ENCODE results near the gene ARVCF. TPM values are rescaled to one million over a fixed set of nuclear protein-coding genes. Genes with fewer than 3 reads are reported as not detected.
A peak's percentile ranks its signal among the peaks of the same experiment; 100 is the strongest.

The ARVCF gene
- total and polyA plus RNA-seq, 8 donors = 18.2 to 40.3 (median 24.4) TPM

GRCh38 chr22:20002636-20003035, 14.0 kb downstream of the ARVCF start:
- ATAC-seq = no peak
- Histone ChIP-seq H3K27me3 (no peaks in the 10 kb centered on the region), H3K9me3 (peaks cover 0 to 16% of the 10 kb centered on the region in 2 donors), H3K4me1 (peaks cover 0 to 6% of the 10 kb centered on the region in 2 donors), H3K4me3 (no peak overlapping the region), H3K36me3 (no peaks in the 10 kb centered on the region), H3K27ac (peak overlapping the region in 1 of 2 donors; percentile 8)
- no peak for TF ChIP-seq CTCF (IDR thresholded peaks at IDR 0.05)
- DNase-seq = no peak
- intact Hi-C loops (cut with DNase I) = no loop called here

DNA sequence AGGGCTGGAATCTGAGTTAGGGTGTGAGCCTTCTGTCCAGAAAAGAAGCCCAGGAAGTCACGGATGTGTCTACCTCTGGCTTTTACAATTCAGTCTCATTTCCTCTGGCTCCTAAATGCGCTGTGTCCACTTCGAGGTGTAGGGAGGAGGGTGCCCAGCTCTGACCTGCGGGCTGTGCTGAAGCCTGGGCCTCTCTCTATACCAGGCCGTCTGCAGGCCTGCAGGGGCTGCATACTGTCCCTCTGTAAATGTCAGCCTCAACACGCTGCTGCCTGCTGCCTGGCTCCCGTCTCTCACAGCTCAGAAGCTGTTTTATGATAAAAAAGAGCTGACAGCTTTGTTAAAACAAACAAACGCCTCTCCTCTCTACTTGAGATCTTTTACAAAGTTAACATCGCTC, 14.5 kb downstream of the ARVCF start:
- TF ChIP-seq CTCF (IDR thresholded peaks at IDR 0.05) = no peak
- no peaks in the 10 kb centered on the region for H3K27me3 ChIP-seq
- ATAC-seq = peak; percentile 35
- H3K36me3 ChIP-seq = no peaks in the 10 kb centered on the region
- peak in 3 of 4 donors; percentile 38 to 74 (median 68) for DNase-seq
- peaks cover 0 to 16% of the 10 kb centered on the region in 2 donors for H3K9me3 ChIP-seq
- H3K4me3 ChIP-seq = no peak overlapping the region
- H3K4me1 ChIP-seq = peaks cover 0 to 6% of the 10 kb centered on the region in 2 donors
- H3K27ac ChIP-seq = peak overlapping the region in 1 of 2 donors; percentile 8
- intact Hi-C loops (cut with DNase I) = no loop called here

GRCh38 chr22:20001082-20001638, 15.5 kb downstream of the ARVCF start:
- Histone ChIP-seq H3K4me3 (no peak overlapping the region), H3K36me3 (no peaks in the 10 kb centered on the region), H3K27ac (no peak overlapping the region), H3K9me3 (peaks cover 0 to 16% of the 10 kb centered on the region in 2 donors), H3K4me1 (peaks cover 0 to 6% of the 10 kb centered on the region in 2 donors), H3K27me3 (no peaks in the 10 kb centered on the region)
- ATAC-seq = no peak
- intact Hi-C loops (cut with DNase I) = no loop called here
- no peak for TF ChIP-seq CTCF (IDR thresholded peaks at IDR 0.05)
- peak in 1 of 4 donors; percentile 34 for DNase-seq

DNA sequence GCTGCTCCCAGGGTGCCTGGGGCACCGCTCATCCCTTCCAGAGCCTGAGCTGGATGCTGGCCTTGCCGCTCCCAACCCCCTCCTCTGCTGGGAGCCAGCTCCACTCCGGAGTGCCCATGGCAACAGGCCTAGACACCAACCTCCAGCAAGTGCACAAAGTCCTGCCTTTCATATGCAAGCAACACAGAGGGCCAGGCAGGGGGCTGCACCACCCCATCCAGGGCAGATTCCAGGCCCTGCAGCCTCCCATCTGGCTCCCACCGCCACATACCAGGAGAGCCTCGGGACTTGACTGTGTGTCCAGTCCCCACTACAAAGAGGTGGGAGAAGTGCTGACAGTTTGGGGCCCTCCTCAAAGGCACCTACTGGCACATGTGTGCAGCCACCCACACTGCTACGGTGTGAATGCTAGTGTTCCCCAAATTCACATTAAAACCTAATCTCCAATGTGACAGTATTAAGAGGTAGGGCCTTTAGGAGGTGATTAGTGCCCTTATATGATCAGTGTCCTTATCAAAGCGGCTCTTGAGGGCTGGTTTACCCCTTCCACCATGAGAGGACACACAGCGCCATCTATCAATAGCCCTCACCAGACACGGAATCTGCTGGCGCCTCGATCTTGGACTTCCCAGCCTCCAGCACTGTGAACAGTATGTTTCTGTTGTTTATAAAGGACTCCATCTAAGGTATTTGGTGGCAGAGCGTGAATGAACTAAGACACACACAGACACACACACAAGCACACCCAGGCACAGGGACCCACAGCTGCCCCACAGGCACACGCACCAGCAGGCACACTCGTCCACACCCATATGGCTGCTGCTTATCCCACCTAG, 16.2 kb downstream of the ARVCF start:
- peak in 1 of 4 donors; percentile 62 for DNase-seq
- H3K4me1 ChIP-seq = peaks cover 0 to 11% of the 10 kb centered on the region in 2 donors
- H3K4me3 ChIP-seq = no peak overlapping the region
- TF ChIP-seq CTCF (IDR thresholded peaks at IDR 0.05) = no peak
- no peak for ATAC-seq
- H3K27me3 ChIP-seq = no peaks in the 10 kb centered on the region
- no peak overlapping the region for H3K27ac ChIP-seq
- peaks cover 0 to 16% of the 10 kb centered on the region in 2 donors for H3K9me3 ChIP-seq
- no peaks in the 10 kb centered on the region for H3K36me3 ChIP-seq
- intact Hi-C loops (cut with DNase I) = no loop called here
